ENCODE measurements around the gene MZB1.
A peak's percentile ranks its signal among the peaks of the same experiment; 100 is the strongest.
"Not testable (repeated sequence)": the region's sequence is repeated elsewhere in the genome, so short reads cannot be mapped to it uniquely, and the experiment has no call there.

MZB1 gene

GRCh38 chr5:139391570-139392323, 2.0 kb upstream of the MZB1 start:
- peak; percentile 93 for DNase-seq (ENCODE audit: low read depth)

GRCh38 chr5:139390639-139391569, 1.2 kb upstream of the MZB1 start:
- no peak for DNase-seq (ENCODE audit: low read depth)

- DNase-seq (ENCODE audit: low read depth) = peak; percentile 59
Measured at GRCh38 chr5:139388198-139388821, 1.4 kb downstream of the MZB1 start.

- DNase-seq (ENCODE audit: low read depth) = no peak
Measured at GRCh38 chr5:139387611-139388197, 2.0 kb downstream of the MZB1 start.

GRCh38 chr5:139386956-139387355, 2.8 kb downstream of the MZB1 start:
- DNase-seq (ENCODE audit: low read depth) = not testable (repeated sequence)

- DNase-seq (ENCODE audit: low read depth) = no peak
Measured at GRCh38 chr5:139386050-139386438, 3.7 kb downstream of the MZB1 start.

GRCh38 chr5:139385061-139386049, 4.4 kb downstream of the MZB1 start:
- DNase-seq (ENCODE audit: low read depth) = peak; percentile 34

GRCh38 chr5:139384591-139385051, 5.1 kb downstream of the MZB1 start:
- DNase-seq (ENCODE audit: low read depth) = no peak

GRCh38 chr5:139383993-139384590, 5.6 kb downstream of the MZB1 start:
- no peak for DNase-seq (ENCODE audit: low read depth)

- DNase-seq (ENCODE audit: low read depth) = peak; percentile 25
Measured at GRCh38 chr5:139383275-139383992, 6.3 kb downstream of the MZB1 start, which contains the start of gene SLC23A1. SLC23A1 (minus strand) TSS chr5:139383297; CDS start chr5:139383253, 44 bp downstream.

- no peak for DNase-seq (ENCODE audit: low read depth)
Measured at GRCh38 chr5:139382807-139383206, 6.9 kb downstream of the MZB1 start.

GRCh38 chr5:139381837-139382761, 7.6 kb downstream of the MZB1 start:
- no peak for DNase-seq (ENCODE audit: low read depth)

- no peak for DNase-seq (ENCODE audit: low read depth)
Measured at GRCh38 chr5:139379626-139380449, 9.9 kb downstream of the MZB1 start.

GRCh38 chr5:139378941-139379361, 10.8 kb downstream of the MZB1 start:
- DNase-seq (ENCODE audit: low read depth) = no peak

GRCh38 chr5:139378101-139378825, 11.4 kb downstream of the MZB1 start:
- no peak for DNase-seq (ENCODE audit: low read depth)

GRCh38 chr5:139377226-139377625, 12.5 kb downstream of the MZB1 start:
- no peak for DNase-seq (ENCODE audit: low read depth)

- no peak for DNase-seq (ENCODE audit: low read depth)
Measured at GRCh38 chr5:139376364-139376763, 13.3 kb downstream of the MZB1 start.
